SK-N-MC (cell line): Measurements from ENCODE around the gene SRD5A3.

Experiments
- DNase-seq: peaks from one replicate; pipeline ENCODE4 v3.0.0-alpha.2; 2011; ENCODE audit warnings: low read depth, low spot score
- H3K27ac ChIP-seq: fragments of 200-600 bp; sonication (generic); 2 replicates; pipeline ENCODE4 v1.5.1; 2016; ENCODE audit warnings: mixed run types
- H3K36me3 ChIP-seq: fragments of 200-600 bp; sonication (generic); 2 replicates; pipeline ENCODE4 v1.6.1; 2017; ENCODE audit warnings: antibody characterized with exemption, low read length, mixed read lengths; ENCODE audit not compliant: insufficient read depth
- H3K4me3 ChIP-seq: fragments of 200-600 bp; sonication (generic); 2 replicates; pipeline ENCODE4 v1.5.1; 2016
- H3K9ac ChIP-seq: fragments of 200-600 bp; sonication (generic); 2 replicates; pipeline ENCODE4 v1.8.0; 2017; ENCODE audit warnings: mixed run types, mixed read lengths; ENCODE audit not compliant: insufficient read length
- H3K9me3 ChIP-seq: fragments of 200-600 bp; sonication (generic); 2 replicates; pipeline ENCODE4 v1.6.1; 2017; ENCODE audit warnings: low read depth, mild to moderate bottlenecking, antibody characterized with exemption, low read length, moderate library complexity, mixed read lengths
- EZH2 ChIP-seq: fragments of 200-600 bp; sonication (generic); IDR thresholded peaks from one replicate; pipeline ENCODE4 v1.6.1; 2017; ENCODE audit warnings: antibody characterized with exemption
- FOXP2 ChIP-seq: optimal IDR thresholded peaks from 2 replicates; pipeline ENCODE3; 2011; ENCODE audit warnings: mild to moderate bottlenecking, moderate library complexity; ENCODE audit not compliant: insufficient read depth; ENCODE audit errors: extremely low read length, control extremely low read depth
- POLR2AphosphoS5 ChIP-seq: IDR thresholded peaks from 2 replicates; pipeline ENCODE4 v1.6.1; 2012; ENCODE audit warnings: mild to moderate bottlenecking, low read depth, low read length, borderline replicate concordance

The SRD5A3 gene

GRCh38 chr4:55416176-55416575 is 70.1 kb downstream of the SRD5A3 start:
- Histone ChIP-seq H3K9me3 (no peaks in the 10 kb centered on the region), H3K36me3 (peaks cover 45% of the 10 kb centered on the region), H3K4me3 (no peak overlapping the region), H3K9ac (no peak overlapping the region), H3K27ac (no peak overlapping the region)
- DNase-seq, result no peak
- TF ChIP-seq POLR2AphosphoS5 (no peak), FOXP2 (no peak), EZH2 (no peak)
